Stimulated activated CD8-positive, alpha-beta memory T cell treated with anti-CD3 and anti-CD28 coated beads, Interleukin-15, amount 100 ng/mL, for 48 hours (primary cell): ENCODE measurements around the gene DALRD3.

Experiments used
- DNase-seq, 2 donors: peaks; one replicate each; pipeline ENCODE4 v3.0.0-alpha.2; 2020; ENCODE audit warnings: low read depth in 2 of 2

Gene DALRD3

GRCh38 chr3:49005998-49006397 is 12.4 kb downstream of the DALRD3 start:
- DNase-seq: no peak

- DNase-seq: no peak
Observed at GRCh38 chr3:49005303-49005680, 13.1 kb downstream of the DALRD3 start.

GRCh38 chr3:49004352-49005302 is 13.8 kb downstream of the DALRD3 start:
- no peak for DNase-seq

GRCh38 chr3:49001155-49001554 is 17.2 kb downstream of the DALRD3 start:
- no peak for DNase-seq

- no peak for DNase-seq
Observed at GRCh38 chr3:48999085-48999858, 19.1 kb downstream of the DALRD3 start.

- DNase-seq: no peak
Observed at GRCh38 chr3:48997714-48998637, 20.4 kb downstream of the DALRD3 start.

GRCh38 chr3:48997102-48997635 is 21.2 kb downstream of the DALRD3 start:
- DNase-seq: no peak

- DNase-seq: no peak
Observed at GRCh38 chr3:48996640-48997039, 21.7 kb downstream of the DALRD3 start.

- DNase-seq: no peak
Observed at GRCh38 chr3:48993834-48994233, 24.5 kb downstream of the DALRD3 start.

- no peak for DNase-seq
Observed at GRCh38 chr3:48991851-48992545, 26.4 kb downstream of the DALRD3 start.

GRCh38 chr3:48990636-48991469 is 27.5 kb downstream of the DALRD3 start:
- no peak for DNase-seq

GRCh38 chr3:48989796-48990635 is 28.4 kb downstream of the DALRD3 start, which contains the start of gene P4HTM:
TSS of gene P4HTM (plus strand) at chr3:48990241. CDS start at chr3:48990257, 16 bp downstream.
- DNase-seq: peak; percentile 82 to 83

GRCh38 chr3:48989126-48989795 is 29.1 kb downstream of the DALRD3 start:
- DNase-seq: no peak

- DNase-seq: no peak
Observed at GRCh38 chr3:48985831-48986376, 32.5 kb downstream of the DALRD3 start.

- DNase-seq: no peak
Observed at GRCh38 chr3:48984663-48985062, 33.7 kb downstream of the DALRD3 start.

- no peak for DNase-seq
Observed at GRCh38 chr3:48983096-48983495, 35.3 kb downstream of the DALRD3 start.

- DNase-seq: no peak
Observed at GRCh38 chr3:48982686-48983085, 35.7 kb downstream of the DALRD3 start.

- no peak for DNase-seq
Observed at GRCh38 chr3:48982016-48982415, 36.4 kb downstream of the DALRD3 start.
